ENCODE measurements around the gene ZNF324. TPM values are rescaled to one million over a fixed set of nuclear protein-coding genes. Genes with fewer than 3 reads are reported as not detected.

Gene ZNF324
- total and polyA plus RNA-seq, 2 of the 13 experiments (the other 11 are each of a cell fraction or from before 2014, with no cell fraction given): 1.1 to 4.7 TPM

- TF ChIP-seq GMEB2 (CRISPR knock-in tag; IDR thresholded peaks at IDR 0.05; ENCODE audit: low read depth): no peak
Observed at GRCh38 chr19:58434217-58434616, 32.7 kb upstream of the ZNF324 start (continued).

DNA sequence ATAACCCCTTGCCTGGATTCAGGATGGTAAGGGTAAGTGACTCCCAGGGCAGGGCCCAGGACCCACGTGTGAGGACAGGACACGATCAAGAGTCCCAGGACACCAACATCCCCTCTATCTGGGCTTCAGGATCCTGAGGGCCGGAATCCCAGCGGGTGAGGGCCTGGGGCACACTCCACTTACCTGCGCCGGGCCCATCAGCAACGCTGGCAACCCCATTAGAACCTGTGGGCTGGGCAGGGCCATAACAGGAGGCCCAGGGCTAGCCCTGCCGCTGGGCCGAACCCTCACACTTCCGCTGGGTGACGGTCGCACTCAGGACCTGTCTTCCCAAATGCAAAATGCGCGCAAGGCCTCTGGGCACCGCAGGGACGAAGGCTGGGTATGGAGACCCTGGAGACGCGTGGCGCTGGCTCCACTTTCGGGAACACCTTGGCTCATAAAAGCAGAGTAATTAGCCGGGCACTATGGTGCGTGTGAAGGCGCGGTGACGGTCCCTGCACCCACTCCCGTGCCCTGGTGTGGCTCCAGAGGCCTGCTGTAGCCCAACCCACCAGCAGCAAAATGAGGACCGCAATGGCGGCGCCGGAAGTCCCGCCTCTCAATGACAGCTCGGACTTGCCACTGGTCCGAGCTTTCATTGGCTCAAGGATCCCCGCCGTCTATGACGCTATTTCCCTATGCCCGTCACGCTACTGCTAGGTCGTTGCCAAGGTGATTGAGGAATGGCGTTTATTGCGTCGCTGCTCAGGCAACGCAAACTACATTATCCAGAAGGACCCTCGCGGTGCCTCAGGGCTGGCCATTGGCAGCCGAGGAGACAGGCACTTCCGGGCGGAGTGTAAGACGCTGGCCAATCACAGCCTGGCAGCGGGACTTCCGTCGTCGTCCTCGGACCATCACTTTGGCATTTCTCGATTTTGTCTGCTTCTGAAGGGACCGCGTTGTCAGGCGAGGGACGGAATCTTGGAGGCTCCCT is 27.0 kb upstream of the ZNF324 start, which contains the start of gene ZNF132:
Gene ZNF132, minus strand, starts transcription at position 578 of the 979 bp plus-strand sequence. Its CDS starts 332 bp downstream, at position 246.
- no peaks in the 10 kb centered on the region for H3K79me2 ChIP-seq (ENCODE audit: insufficient read depth, low read length)
- TF ChIP-seq, protein P1, sequence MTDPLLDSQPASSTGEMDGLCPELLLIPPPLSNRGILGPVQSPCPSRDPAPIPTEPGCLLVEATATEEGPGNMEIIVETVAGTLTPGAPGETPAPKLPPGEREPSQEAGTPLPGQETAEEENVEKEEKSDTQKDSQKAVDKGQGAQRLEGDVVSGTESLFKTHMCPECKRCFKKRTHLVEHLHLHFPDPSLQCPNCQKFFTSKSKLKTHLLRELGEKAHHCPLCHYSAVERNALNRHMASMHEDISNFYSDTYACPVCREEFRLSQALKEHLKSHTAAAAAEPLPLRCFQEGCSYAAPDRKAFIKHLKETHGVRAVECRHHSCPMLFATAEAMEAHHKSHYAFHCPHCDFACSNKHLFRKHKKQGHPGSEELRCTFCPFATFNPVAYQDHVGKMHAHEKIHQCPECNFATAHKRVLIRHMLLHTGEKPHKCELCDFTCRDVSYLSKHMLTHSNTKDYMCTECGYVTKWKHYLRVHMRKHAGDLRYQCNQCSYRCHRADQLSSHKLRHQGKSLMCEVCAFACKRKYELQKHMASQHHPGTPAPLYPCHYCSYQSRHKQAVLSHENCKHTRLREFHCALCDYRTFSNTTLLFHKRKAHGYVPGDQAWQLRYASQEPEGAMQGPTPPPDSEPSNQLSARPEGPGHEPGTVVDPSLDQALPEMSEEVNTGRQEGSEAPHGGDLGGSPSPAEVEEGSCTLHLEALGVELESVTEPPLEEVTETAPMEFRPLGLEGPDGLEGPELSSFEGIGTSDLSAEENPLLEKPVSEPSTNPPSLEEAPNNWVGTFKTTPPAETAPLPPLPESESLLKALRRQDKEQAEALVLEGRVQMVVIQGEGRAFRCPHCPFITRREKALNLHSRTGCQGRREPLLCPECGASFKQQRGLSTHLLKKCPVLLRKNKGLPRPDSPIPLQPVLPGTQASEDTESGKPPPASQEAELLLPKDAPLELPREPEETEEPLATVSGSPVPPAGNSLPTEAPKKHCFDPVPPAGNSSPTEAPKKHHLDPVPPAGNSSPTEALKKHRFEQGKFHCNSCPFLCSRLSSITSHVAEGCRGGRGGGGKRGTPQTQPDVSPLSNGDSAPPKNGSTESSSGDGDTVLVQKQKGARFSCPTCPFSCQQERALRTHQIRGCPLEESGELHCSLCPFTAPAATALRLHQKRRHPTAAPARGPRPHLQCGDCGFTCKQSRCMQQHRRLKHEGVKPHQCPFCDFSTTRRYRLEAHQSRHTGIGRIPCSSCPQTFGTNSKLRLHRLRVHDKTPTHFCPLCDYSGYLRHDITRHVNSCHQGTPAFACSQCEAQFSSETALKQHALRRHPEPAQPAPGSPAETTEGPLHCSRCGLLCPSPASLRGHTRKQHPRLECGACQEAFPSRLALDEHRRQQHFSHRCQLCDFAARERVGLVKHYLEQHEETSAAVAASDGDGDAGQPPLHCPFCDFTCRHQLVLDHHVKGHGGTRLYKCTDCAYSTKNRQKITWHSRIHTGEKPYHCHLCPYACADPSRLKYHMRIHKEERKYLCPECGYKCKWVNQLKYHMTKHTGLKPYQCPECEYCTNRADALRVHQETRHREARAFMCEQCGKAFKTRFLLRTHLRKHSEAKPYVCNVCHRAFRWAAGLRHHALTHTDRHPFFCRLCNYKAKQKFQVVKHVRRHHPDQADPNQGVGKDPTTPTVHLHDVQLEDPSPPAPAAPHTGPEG (CRISPR knock-in tag; IDR thresholded peaks at IDR 0.05): no peak
- TF ChIP-seq, protein P2, sequence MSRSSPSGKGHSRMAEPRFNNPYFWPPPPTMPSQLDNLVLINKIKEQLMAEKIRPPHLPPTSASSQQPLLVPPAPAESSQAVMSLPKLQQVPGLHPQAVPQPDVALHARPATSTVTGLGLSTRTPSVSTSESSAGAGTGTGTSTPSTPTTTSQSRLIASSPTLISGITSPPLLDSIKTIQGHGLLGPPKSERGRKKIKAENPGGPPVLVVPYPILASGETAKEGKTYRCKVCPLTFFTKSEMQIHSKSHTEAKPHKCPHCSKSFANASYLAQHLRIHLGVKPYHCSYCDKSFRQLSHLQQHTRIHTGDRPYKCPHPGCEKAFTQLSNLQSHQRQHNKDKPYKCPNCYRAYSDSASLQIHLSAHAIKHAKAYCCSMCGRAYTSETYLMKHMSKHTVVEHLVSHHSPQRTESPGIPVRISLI (CRISPR knock-in tag; IDR thresholded peaks at IDR 0.05; ENCODE audit: borderline replicate concordance): no peak
- TF ChIP-seq JARID2 (CRISPR knock-in tag; IDR thresholded peaks at IDR 0.05; ENCODE audit: insufficient replicate concordance): no peak
- TF ChIP-seq ZNF225 (CRISPR knock-in tag; IDR thresholded peaks at IDR 0.05): no peak
- no peak for TF ChIP-seq KDM5A (IDR thresholded peaks at IDR 0.05; ENCODE audit: borderline replicate concordance, low read length)
- TF ChIP-seq GPBP1L1 (CRISPR knock-in tag; IDR thresholded peaks at IDR 0.05): no peak
- TF ChIP-seq FIP1L1 (IDR thresholded peaks at IDR 0.05; ENCODE audit: borderline replicate concordance, insufficient read depth, low read depth, low read length): no peak
- TF ChIP-seq KDM5B (CRISPR knock-in tag; IDR thresholded peaks at IDR 0.05; ENCODE audit: borderline replicate concordance): no peak
- no peak for TF ChIP-seq NCOA2 (CRISPR knock-in tag; IDR thresholded peaks at IDR 0.05)
- no peak for TF ChIP-seq ZNF557 (CRISPR knock-in tag; IDR thresholded peaks at IDR 0.05)

More for the DNA sequence above, 27.0 kb upstream of the ZNF324 start, which contains the start of gene ZNF132:
- H3K9me3 ChIP-seq (ENCODE audit: low read length): no peaks in the 10 kb centered on the region
- in situ Hi-C loops (cut with HindIII; ENCODE audit: extremely low pct_ligation_motif_present, low pct_unique_long_range_greater_than_20kb): no loop called here
- H3K9ac ChIP-seq (ENCODE audit: insufficient read depth, low read depth, low read length): no peak within 1 kb of the TSS
- no peak within 1 kb of the TSS for H3K4me3 ChIP-seq (replicated peaks in 1 of 3; ENCODE audit: insufficient read depth in 1 of 3, low read depth in 2 of 3, low read length in 3 of 3)
- intact Hi-C loops (cut with micrococcal nuclease; ENCODE audit: unreplicated experiment): no loop called here
- 75% methylated on average over 45 of the region's 59 CpGs for WGBS (ENCODE audit: low lambda C conversion rate)
- H3K27me3 ChIP-seq (ENCODE audit: control insufficient read depth in 1 of 2, insufficient read depth in 2 of 2, low read length in 2 of 2): no peaks in the 10 kb centered on the region
- no peak for DNase-seq (ENCODE audit: low spot score)
- H3K4me1 ChIP-seq (ENCODE audit: insufficient read depth, low read length): no peaks in the 10 kb centered on the region
- CTCF ChIA-PET (ENCODE audit: low intra/inter-chr PET ratio, low total read pairs): no interaction called here
- no peak within 1 kb of the TSS for H3K4me2 ChIP-seq (ENCODE audit: low read depth, low read length)
- no TSS peak for BruUV-seq (replicated peaks)
- FAIRE-seq: no peak
- POLR2A ChIA-PET: no interaction called here
- H4K20me1 ChIP-seq (ENCODE audit: insufficient read depth, low read length): no peaks in the 10 kb centered on the region
- H3K36me3 ChIP-seq (replicated peaks in 1 of 2; ENCODE audit: control insufficient read depth in 1 of 2, insufficient read depth in 2 of 2, low read length in 2 of 2): no peaks in the 10 kb centered on the region
- H3K27ac ChIP-seq (ENCODE audit: extremely low read length, insufficient read depth, low read length): no peak within 1 kb of the TSS
- no peak for ATAC-seq
- H2AFZ ChIP-seq (ENCODE audit: low read length): no peak within 1 kb of the TSS
